ENCODE data around the gene ZC2HC1C. TPM values are rescaled to one million over a fixed set of nuclear protein-coding genes. Genes with fewer than 3 reads are reported as not detected.

The ZC2HC1C gene
- total RNA-seq, 2 experiments from 2014 or later, result 0.22 to 0.30 TPM

- peaks cover 72% of the 10 kb centered on the region for H3K36me3 ChIP-seq (ENCODE audit: insufficient read depth, low read length)
- DNase-seq, result no peak
- ChIA-PET POLR2A (no interaction called here), CTCF (interaction anchor here (2.0 kb wide), 1 partner anchor 13 kb away, joined by 7 read pairs; no protein-coding TSS in a partner anchor)
- no peaks in the 10 kb centered on the region for H3K27me3 ChIP-seq (ENCODE audit: control insufficient read depth in 1 of 2, insufficient read depth in 2 of 2, low read length in 2 of 2)
- no peak overlapping the region for H3K27ac ChIP-seq (ENCODE audit: low read depth in 1 of 2, low read length in 2 of 2)
- Mint-ChIP-seq H3K4me1 (ENCODE audit: low read depth) (peaks cover 6% of the 10 kb centered on the region), H3K4me3 (no peak overlapping the region), H3K9me3 (no peaks in the 10 kb centered on the region), H3K27ac (no peak overlapping the region), H3K36me3 (ENCODE audit: low read depth) (peaks cover 92% of the 10 kb centered on the region), H3K27me3 (no peaks in the 10 kb centered on the region)
- ATAC-seq (ENCODE audit: poor library complexity), result no peak
- no peak overlapping the region for H3K4me3 ChIP-seq (ENCODE audit: low read length)
- H3K9me3 ChIP-seq (ENCODE audit: control insufficient read depth in 1 of 2, insufficient read depth in 1 of 2, low read length in 2 of 2), result no peaks in the 10 kb centered on the region
- intact Hi-C loops (cut with DNase I, micrococcal nuclease), result no loop called here
- TF ChIP-seq CTCF (IDR thresholded peaks at IDR 0.05), result no peak
- no peaks in the 10 kb centered on the region for H3K4me1 ChIP-seq (ENCODE audit: insufficient read depth, low read length)
Observed at GRCh38 chr14:75101491-75101890, 32.0 kb downstream of the ZC2HC1C start.

GRCh38 chr14:75107186-75107585 is 37.7 kb downstream of the ZC2HC1C start:
- ChIA-PET CTCF (interaction anchor here (1.2 kb wide), 1 partner anchor 246 kb away, joined by 3 read pairs; no protein-coding TSS in a partner anchor), POLR2A (no interaction called here)
- H3K4me1 Mint-ChIP-seq (ENCODE audit: low read depth), result no peaks in the 10 kb centered on the region
- DNase-seq (no peak), ATAC-seq (ENCODE audit: poor library complexity) (no peak)
- no peak overlapping the region for H3K27ac Mint-ChIP-seq
- no peaks in the 10 kb centered on the region for H3K9me3 Mint-ChIP-seq
- no peak overlapping the region for H3K4me3 ChIP-seq (ENCODE audit: low read length)
- intact Hi-C loops (cut with DNase I, micrococcal nuclease), result no loop called here
- no peaks in the 10 kb centered on the region for H3K27me3 Mint-ChIP-seq
- peaks cover 82% of the 10 kb centered on the region for H3K36me3 ChIP-seq (ENCODE audit: insufficient read depth, low read length)
- TF ChIP-seq CTCF (IDR thresholded peaks at IDR 0.05), result no peak
- no peaks in the 10 kb centered on the region for H3K27me3 ChIP-seq (ENCODE audit: control insufficient read depth in 1 of 2, insufficient read depth in 2 of 2, low read length in 2 of 2)
- no peak overlapping the region for H3K27ac ChIP-seq (ENCODE audit: low read depth in 1 of 2, low read length in 2 of 2)
- no peaks in the 10 kb centered on the region for H3K4me1 ChIP-seq (ENCODE audit: insufficient read depth, low read length)
- H3K9me3 ChIP-seq (ENCODE audit: control insufficient read depth in 1 of 2, insufficient read depth in 1 of 2, low read length in 2 of 2), result no peaks in the 10 kb centered on the region
- no peak overlapping the region for H3K4me3 Mint-ChIP-seq
- H3K36me3 Mint-ChIP-seq (ENCODE audit: low read depth), result peaks cover 99% of the 10 kb centered on the region

- no peaks in the 10 kb centered on the region for H3K27me3 Mint-ChIP-seq
- POLR2A ChIA-PET, result no interaction called here
- peaks cover 100% of the 10 kb centered on the region for H3K36me3 Mint-ChIP-seq (ENCODE audit: low read depth)
- peaks cover 11% of the 10 kb centered on the region for H3K4me1 Mint-ChIP-seq (ENCODE audit: low read depth)
- peak overlapping the region; percentile 7 for H3K27ac Mint-ChIP-seq
- Histone ChIP-seq H3K27ac (ENCODE audit: low read depth in 1 of 2, low read length in 2 of 2) (no peak overlapping the region), H3K36me3 (ENCODE audit: insufficient read depth, low read length) (peaks cover 98% of the 10 kb centered on the region), H3K4me1 (ENCODE audit: insufficient read depth, low read length) (peaks cover 3% of the 10 kb centered on the region), H3K4me3 (ENCODE audit: low read length) (no peak overlapping the region), H3K9me3 (ENCODE audit: control insufficient read depth in 1 of 2, insufficient read depth in 1 of 2, low read length in 2 of 2) (no peaks in the 10 kb centered on the region), H3K27me3 (ENCODE audit: control insufficient read depth in 1 of 2, insufficient read depth in 2 of 2, low read length in 2 of 2) (no peaks in the 10 kb centered on the region)
- TF ChIP-seq CTCF (IDR thresholded peaks at IDR 0.05), result no peak
- ATAC-seq (ENCODE audit: poor library complexity) (no peak), DNase-seq (no peak)
- intact Hi-C loops (cut with DNase I, micrococcal nuclease), result no loop called here
- no peaks in the 10 kb centered on the region for H3K9me3 Mint-ChIP-seq
- no peak overlapping the region for H3K4me3 Mint-ChIP-seq
- CTCF ChIA-PET, result no interaction called here
Observed at GRCh38 chr14:75109877-75110276, 40.4 kb downstream of the ZC2HC1C start.
